Uterus (tissue), 2 donors: ENCODE data around the gene ISCU.

Experiments used
- CTCF ChIP-seq, 4 experiments: fragments of 200-600 bp in 2 of 4; fragments of 450-650 bp in 2 of 4; sonication (generic) in 2 of 4; IDR thresholded peaks; one replicate each; pipeline ENCODE4 v1.5.1; 2016 to 2019; ENCODE audit warnings: antibody characterized with exemption in 4 of 4, mild to moderate bottlenecking in 2 of 4, moderate library complexity in 1 of 4
- POLR2A ChIP-seq, 2 donors: fragments of 450-650 bp; IDR thresholded peaks; one replicate each; pipeline ENCODE4 v1.6.1; 2016; ENCODE audit warnings: antibody characterized with exemption in 2 of 2, mild to moderate bottlenecking in 1 of 2, moderate library complexity in 1 of 2

GRCh38 chr12:108553799-108554198 is 8.6 kb upstream of the ISCU start:
- TF ChIP-seq CTCF (IDR thresholded peaks at IDR 0.05) (no peak), POLR2A (IDR thresholded peaks at IDR 0.05) (no peak)
